Measurements from ENCODE around the gene TTC23.

TTC23 gene

GRCh38 chr15:99134317-99134821 is 115.0 kb downstream of the TTC23 start:
- no peak for DNase-seq

DNA sequence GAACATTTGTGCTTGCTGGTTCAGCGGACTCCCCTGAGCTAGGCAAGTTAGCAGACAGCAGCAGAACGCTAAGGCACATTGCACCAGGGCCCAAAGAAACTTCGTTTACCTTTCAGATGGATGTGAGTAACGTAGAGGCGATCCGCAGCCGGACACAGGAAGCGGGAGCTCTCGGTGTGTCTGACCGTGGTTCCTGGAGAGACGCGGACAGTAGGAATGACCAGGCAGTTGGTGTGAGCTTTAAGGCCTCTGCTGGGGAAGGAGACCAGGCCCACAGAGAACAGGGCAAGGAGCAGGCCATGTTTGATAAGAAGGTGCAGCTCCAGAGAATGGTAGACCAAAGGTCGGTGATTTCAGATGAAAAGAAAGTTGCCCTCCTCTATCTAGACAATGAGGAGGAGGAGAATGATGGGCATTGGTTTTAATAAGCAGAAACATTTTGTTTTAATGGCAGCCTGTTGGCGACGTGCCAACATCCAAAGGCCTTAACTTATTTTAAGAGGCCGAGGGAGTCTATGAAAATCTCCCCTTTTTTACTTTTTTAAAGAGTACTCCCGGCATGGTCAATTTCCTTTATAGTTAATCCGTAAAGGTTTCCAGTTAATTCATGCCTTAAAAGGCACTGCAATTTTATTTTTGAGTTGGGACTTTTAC is 116.6 kb downstream of the TTC23 start:
- DNase-seq = no peak

GRCh38 chr15:99132122-99132521 is 117.3 kb downstream of the TTC23 start:
- no peak for DNase-seq

GRCh38 chr15:99131441-99132023 is 117.8 kb downstream of the TTC23 start:
- DNase-seq = no peak

DNA sequence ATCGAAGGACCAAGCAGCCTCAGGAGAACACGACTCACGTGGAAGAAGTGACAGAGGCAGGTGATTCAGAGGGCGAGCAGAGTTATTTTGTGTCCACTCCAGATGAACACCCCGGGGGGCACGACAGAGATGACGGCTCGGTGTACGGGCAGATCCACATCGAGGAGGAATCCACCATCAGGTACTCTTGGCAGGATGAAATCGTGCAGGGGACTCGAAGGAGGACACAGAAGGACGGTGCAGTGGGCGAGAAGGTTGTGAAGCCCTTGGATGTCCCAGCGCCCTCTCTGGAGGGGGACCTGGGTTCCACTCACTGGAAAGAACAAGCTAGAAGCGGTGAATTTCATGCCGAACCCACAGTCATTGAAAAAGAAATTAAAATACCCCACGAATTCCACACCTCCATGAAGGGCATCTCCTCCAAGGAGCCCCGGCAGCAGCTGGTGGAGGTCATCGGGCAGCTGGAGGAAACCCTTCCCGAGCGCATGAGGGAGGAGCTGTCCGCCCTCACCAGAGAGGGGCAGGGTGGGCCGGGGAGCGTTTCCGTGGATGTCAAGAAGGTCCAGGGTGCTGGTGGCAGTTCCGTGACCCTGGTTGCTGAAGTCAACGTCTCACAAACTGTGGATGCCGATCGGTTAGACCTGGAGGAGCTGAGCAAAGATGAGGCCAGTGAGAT is 118.5 kb downstream of the TTC23 start:
- no peak for DNase-seq

DNA sequence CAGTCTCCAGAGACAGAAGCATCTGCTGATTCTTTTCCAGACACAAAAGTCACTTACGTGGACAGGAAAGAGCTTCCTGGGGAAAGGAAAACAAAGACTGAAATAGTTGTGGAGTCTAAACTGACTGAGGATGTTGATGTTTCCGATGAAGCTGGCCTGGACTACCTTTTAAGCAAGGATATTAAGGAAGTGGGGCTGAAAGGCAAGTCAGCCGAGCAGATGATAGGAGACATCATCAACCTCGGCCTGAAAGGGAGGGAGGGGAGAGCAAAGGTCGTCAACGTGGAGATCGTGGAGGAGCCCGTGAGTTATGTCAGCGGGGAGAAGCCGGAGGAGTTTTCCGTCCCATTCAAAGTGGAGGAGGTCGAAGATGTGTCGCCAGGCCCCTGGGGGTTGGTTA is 119.1 kb downstream of the TTC23 start:
- no peak for DNase-seq

GRCh38 chr15:99129644-99130043 is 119.7 kb downstream of the TTC23 start:
- no peak for DNase-seq

DNA sequence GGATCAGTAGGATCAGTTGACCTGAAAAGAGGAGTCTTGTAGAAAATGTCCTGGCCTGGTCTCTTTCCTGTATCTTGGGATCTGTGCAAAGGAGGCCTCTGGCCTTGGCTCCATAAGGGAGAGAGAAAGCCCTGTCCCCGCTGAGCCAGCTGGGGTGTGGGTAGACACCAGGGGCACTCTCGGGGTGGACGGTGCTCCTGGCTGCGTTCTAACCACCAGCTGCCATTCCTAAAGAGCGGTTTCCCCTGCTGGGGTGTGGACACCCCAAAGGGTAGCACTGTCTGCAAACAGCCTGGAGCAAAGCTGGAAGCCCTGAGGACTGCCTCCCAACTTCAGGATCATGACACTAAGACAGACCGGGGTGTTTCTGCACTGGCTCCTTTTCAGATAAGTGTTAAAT is 121.0 kb downstream of the TTC23 start:
- no peak for DNase-seq

DNA sequence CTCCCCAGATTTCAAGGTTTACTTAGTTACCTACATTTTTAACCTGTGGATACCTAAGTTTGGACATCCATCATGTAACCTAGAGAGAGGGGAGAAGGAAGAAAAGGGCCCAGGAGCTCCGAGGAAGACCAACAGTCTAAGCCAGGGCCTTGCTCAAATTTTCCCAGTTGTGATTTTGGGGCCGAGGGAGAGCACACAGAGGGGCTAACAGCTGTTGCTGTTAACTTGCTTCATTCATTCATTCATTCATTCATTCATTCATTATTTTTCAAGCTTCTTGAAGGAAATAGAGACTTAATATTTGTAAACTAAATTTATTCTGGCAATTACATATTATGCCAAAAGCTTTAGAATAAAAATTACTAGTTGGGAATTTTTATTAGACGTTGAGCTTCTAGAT is 121.6 kb downstream of the TTC23 start:
- no peak for DNase-seq

GRCh38 chr15:99126930-99127329 is 122.5 kb downstream of the TTC23 start:
- no peak for DNase-seq

DNA sequence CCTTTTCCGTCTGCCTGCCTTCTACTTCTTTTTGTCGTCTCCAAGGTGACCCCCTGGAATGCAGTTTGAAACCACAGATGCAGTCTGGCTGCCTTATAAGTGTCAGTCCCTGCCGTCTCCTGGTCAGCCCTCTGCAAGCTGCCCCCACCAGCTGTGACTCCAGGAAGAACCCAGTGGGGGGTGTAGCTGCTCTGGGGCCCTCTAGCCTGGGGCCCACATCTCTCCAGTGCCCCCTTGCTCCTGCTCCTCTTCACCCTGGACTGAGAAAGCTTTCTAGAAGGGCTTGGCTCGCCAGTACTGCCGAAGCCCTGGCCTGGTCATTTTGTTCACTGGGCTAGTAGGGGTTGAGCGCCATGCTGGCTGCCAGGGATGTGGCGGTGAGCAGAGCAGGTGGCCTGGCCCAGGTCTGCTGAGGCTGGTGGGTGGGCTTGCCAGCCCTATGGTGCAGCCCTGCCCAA is 123.2 kb downstream of the TTC23 start:
- DNase-seq = no peak

GRCh38 chr15:99125061-99125891 is 124.1 kb downstream of the TTC23 start:
- no peak for DNase-seq

GRCh38 chr15:99124641-99125040 is 124.7 kb downstream of the TTC23 start:
- DNase-seq = no peak

- peak; percentile 41 for DNase-seq
These were observed 125.5 kb downstream of the TTC23 start for GRCh38 chr15:99123713-99124451.

DNA sequence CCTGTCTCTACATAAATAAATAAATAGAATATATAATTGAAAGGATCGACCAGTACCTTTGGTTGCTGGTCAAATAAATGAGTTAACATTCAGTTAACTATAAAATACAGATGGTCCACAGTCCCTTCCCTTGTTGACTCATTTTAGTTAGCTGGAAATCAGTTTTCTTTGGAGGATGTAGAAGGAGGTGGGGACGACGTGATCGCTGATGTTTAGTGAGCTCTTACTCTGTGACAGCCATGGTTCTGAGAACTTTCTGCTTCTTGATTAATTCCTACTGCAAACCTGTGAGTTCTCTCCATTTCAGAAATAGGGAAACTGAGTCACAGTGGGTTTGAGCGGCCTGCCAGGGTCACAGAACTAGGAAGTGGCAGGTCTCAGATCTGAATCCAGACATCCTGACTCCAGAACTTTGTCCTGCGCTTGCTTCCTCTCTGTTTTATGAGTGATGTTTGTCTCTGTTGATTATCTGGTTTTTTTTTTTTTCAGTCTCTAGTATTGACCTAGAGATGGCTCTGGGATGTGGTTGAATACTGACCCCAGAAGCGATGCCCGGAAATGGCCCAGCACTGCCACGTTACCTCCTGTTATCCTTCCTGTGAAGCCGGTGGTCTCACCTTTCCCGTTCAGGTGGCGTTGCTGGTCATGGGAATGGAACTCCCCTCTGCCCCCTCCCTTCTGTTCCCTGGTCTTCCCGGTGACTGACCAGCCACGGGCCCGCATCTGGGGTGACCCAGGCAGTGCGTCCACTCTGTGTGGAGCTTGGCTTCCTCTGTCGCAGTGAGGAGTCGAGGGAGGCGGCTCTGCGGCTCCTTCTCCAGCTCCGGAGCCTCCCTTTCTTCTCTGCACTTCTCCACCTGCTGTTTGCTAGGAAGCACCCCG is 126.3 kb downstream of the TTC23 start:
- no peak for DNase-seq

DNA sequence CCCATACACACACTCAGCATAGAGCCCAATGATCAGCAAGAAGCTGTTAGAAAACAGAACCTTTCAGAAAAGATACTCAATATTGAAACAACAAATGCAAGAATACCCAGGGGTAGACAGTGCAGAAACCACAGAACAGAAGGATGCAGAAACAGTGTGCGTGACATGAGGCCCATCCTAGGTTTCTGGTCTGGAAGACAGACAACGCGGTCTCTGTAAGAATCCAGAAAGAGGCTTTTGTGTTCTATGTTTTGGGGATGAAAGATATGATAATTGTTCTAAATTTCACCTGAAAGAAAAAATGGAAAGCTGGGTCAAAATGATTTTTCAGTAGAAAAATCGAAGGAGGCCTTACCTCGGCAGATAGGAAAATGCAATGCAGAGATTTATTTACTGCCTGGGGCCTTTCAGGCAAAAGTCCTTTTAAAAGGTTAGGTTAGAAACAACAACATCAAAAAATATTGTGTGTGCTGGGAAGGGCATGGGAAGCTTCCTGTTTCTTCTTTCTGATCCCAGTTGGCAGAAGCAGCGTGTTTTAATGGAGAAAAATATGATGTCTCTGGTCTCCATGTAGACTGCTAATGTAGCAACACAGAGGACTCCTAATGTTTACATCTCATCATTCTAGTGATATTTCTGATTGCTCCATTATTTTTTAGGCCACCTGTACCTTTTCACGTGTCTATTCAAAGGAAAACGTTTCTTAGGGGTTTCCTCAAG is 127.5 kb downstream of the TTC23 start:
- no peak for DNase-seq

- no peak for DNase-seq
These were observed 128.2 kb downstream of the TTC23 start for GRCh38 chr15:99121207-99121606.

GRCh38 chr15:99120050-99120777 is 129.2 kb downstream of the TTC23 start:
- DNase-seq = no peak

- DNase-seq = no peak
These were observed 130.4 kb downstream of the TTC23 start for GRCh38 chr15:99118801-99119546.

All from OCI-M1 (cell line).